HEK293 (cell line): ENCODE measurements around the gene GRIP1.

Experiments
- CTCF ChIA-PET: fragments of 350-600 bp; formaldehyde crosslinking; extraction: SDS; loops from one replicate; lab custom pipeline; 2021; ENCODE audit warnings: antibody characterized with exemption; lab: Yijun Ruan, JAX
- POLR2A ChIA-PET: fragments of 300-600 bp; formaldehyde crosslinking; extraction: SDS; loops from one replicate; lab custom pipeline; 2020; ENCODE audit warnings: antibody characterized with exemption, inconsistent platforms; lab: Yijun Ruan, JAX
- H3K27ac ChIP-seq: fragments of 200-500 bp; sonication (Bioruptor generic); 2 replicates; pipeline ENCODE4 v1.5.1; 2014; ENCODE audit warnings: low read depth, low read length, control low read depth, inconsistent platforms; ENCODE audit errors: extremely low read depth
- H3K36me3 ChIP-seq, 2 experiments: fragments of 200-500 bp in 1 of 2; sonication (Bioruptor generic) in 1 of 2; 1 replicate in 1 of 2; 2 replicates in 1 of 2; pipeline ENCODE4 v1.5.1; 2014 to 2017; ENCODE audit warnings: inconsistent platforms in 2 of 2, low read length in 2 of 2; ENCODE audit not compliant: control insufficient read depth in 2 of 2, insufficient read depth in 1 of 2
- H3K4me1 ChIP-seq: fragments of 200-500 bp; sonication (Bioruptor generic); 2 replicates; pipeline ENCODE4 v1.5.1; 2014; ENCODE audit warnings: mild to moderate bottlenecking, low read length, inconsistent platforms; ENCODE audit not compliant: control insufficient read depth, insufficient read depth
- H3K4me3 ChIP-seq: 2 replicates; pipeline ENCODE4 v1.5.1; 2011; ENCODE audit warnings: low read depth, mild to moderate bottlenecking, control low read depth, low read length, moderate library complexity
- H3K9me3 ChIP-seq: fragments of 200-500 bp; sonication (Bioruptor generic); 2 replicates; pipeline ENCODE4 v1.5.1; 2014; ENCODE audit warnings: low read depth, low read length, inconsistent platforms; ENCODE audit not compliant: control insufficient read depth, insufficient read depth
- GLIS1 ChIP-seq: fragments of 450-650 bp; formaldehyde crosslinking; IDR thresholded peaks from 2 replicates; pipeline ENCODE4 v1.5.1; 2016; ENCODE audit warnings: missing biosample characterization, missing genetic modification characterization
- INSM2 ChIP-seq: fragments of 450-650 bp; formaldehyde crosslinking; IDR thresholded peaks from 2 replicates; pipeline ENCODE4 v1.5.1; 2016; ENCODE audit warnings: missing biosample characterization, missing genetic modification characterization
- KLF7 ChIP-seq: fragments of 450-650 bp; formaldehyde crosslinking; IDR thresholded peaks from 2 replicates; pipeline ENCODE4 v1.5.1; 2016; ENCODE audit warnings: missing biosample characterization, missing genetic modification characterization, borderline replicate concordance
- KLF9 ChIP-seq: fragments of 450-650 bp; formaldehyde crosslinking; IDR thresholded peaks from 2 replicates; pipeline ENCODE4 v1.5.1; 2016; ENCODE audit warnings: missing biosample characterization, missing genetic modification characterization, low read depth
- MYNN ChIP-seq: fragments of 450-650 bp; formaldehyde crosslinking; IDR thresholded peaks from 2 replicates; pipeline ENCODE4 v1.5.1; 2016; ENCODE audit warnings: missing biosample characterization, missing genetic modification characterization, borderline replicate concordance
- PRDM4 ChIP-seq: fragments of 450-650 bp; formaldehyde crosslinking; IDR thresholded peaks from 2 replicates; pipeline ENCODE4 v1.5.1; 2017; ENCODE audit warnings: missing biosample characterization, missing genetic modification characterization
- SALL2 ChIP-seq: fragments of 450-650 bp; formaldehyde crosslinking; IDR thresholded peaks from 2 replicates; pipeline ENCODE4 v1.5.0; 2017; ENCODE audit warnings: missing biosample characterization, mild to moderate bottlenecking, missing genetic modification characterization, borderline replicate concordance
- SP7 ChIP-seq: fragments of 450-650 bp; formaldehyde crosslinking; IDR thresholded peaks from 2 replicates; pipeline ENCODE4 v1.5.1; 2016; ENCODE audit warnings: missing biosample characterization, missing genetic modification characterization
- ZBTB26 ChIP-seq: fragments of 450-650 bp; formaldehyde crosslinking; optimal IDR thresholded peaks from 2 replicates; pipeline ENCODE3; 2016; ENCODE audit warnings: missing biosample characterization, mild to moderate bottlenecking, missing genetic modification characterization
- ZBTB49 ChIP-seq: fragments of 450-650 bp; formaldehyde crosslinking; IDR thresholded peaks from 2 replicates; pipeline ENCODE4 v1.5.1; 2016; ENCODE audit warnings: missing biosample characterization, missing genetic modification characterization, low read depth
- ZNF112 ChIP-seq: fragments of 450-650 bp; formaldehyde crosslinking; IDR thresholded peaks from 2 replicates; pipeline ENCODE4 v1.5.0; 2017; ENCODE audit warnings: missing biosample characterization, missing genetic modification characterization
- ZNF121 ChIP-seq: fragments of 450-650 bp; formaldehyde crosslinking; IDR thresholded peaks from 2 replicates; pipeline ENCODE4 v1.5.1; 2016; ENCODE audit warnings: missing biosample characterization, missing genetic modification characterization
- ZNF146 ChIP-seq: fragments of 450-650 bp; formaldehyde crosslinking; IDR thresholded peaks from 2 replicates; pipeline ENCODE4 v1.5.1; 2016; ENCODE audit warnings: missing biosample characterization, missing genetic modification characterization
- ZNF155 ChIP-seq: fragments of 450-650 bp; formaldehyde crosslinking; IDR thresholded peaks from 2 replicates; pipeline ENCODE4 v1.5.1; 2016; ENCODE audit warnings: missing biosample characterization, missing genetic modification characterization
- ZNF16 ChIP-seq: fragments of 450-650 bp; formaldehyde crosslinking; IDR thresholded peaks from 2 replicates; pipeline ENCODE4 v1.5.1; 2016; ENCODE audit warnings: low read depth, missing biosample characterization, missing genetic modification characterization
- ZNF169 ChIP-seq: fragments of 450-650 bp; formaldehyde crosslinking; IDR thresholded peaks from 2 replicates; pipeline ENCODE4 v1.5.1; 2016; ENCODE audit warnings: missing biosample characterization, missing genetic modification characterization
- ZNF2 ChIP-seq: fragments of 450-650 bp; formaldehyde crosslinking; IDR thresholded peaks from 2 replicates; pipeline ENCODE4 v1.5.1; 2016; ENCODE audit warnings: missing biosample characterization, missing genetic modification characterization
- ZNF423 ChIP-seq: fragments of 450-650 bp; formaldehyde crosslinking; IDR thresholded peaks from 2 replicates; pipeline ENCODE4 v1.5.1; 2016; ENCODE audit warnings: missing biosample characterization, missing genetic modification characterization
- ZNF521 ChIP-seq: fragments of 450-650 bp; formaldehyde crosslinking; IDR thresholded peaks from 2 replicates; pipeline ENCODE4 v1.5.1; 2017; ENCODE audit warnings: missing biosample characterization, mild to moderate bottlenecking, missing genetic modification characterization
- ZNF549 ChIP-seq: fragments of 450-650 bp; IDR thresholded peaks from 2 replicates; pipeline ENCODE4 v1.5.1; 2018; ENCODE audit warnings: missing biosample characterization, missing genetic modification characterization, mild to moderate bottlenecking, inconsistent platforms, moderate library complexity
- ZNF76 ChIP-seq: fragments of 450-650 bp; formaldehyde crosslinking; IDR thresholded peaks from 2 replicates; pipeline ENCODE4; 2016; ENCODE audit warnings: low read depth, missing biosample characterization, missing genetic modification characterization, borderline replicate concordance
- ZSCAN4 ChIP-seq: fragments of 450-650 bp; formaldehyde crosslinking; IDR thresholded peaks from 2 replicates; pipeline ENCODE4 v1.5.1; 2017; ENCODE audit warnings: missing biosample characterization, missing genetic modification characterization

Gene GRIP1

GRCh38 chr12:66405395-66405794 is 273.5 kb downstream of the GRIP1 start:
- Histone ChIP-seq H3K27ac (no peak overlapping the region), H3K4me3 (no peak overlapping the region), H3K9me3 (no peaks in the 10 kb centered on the region), H3K4me1 (0 out of 2 replicates have a peak, but pooled peaks cover 3% of the 10 kb centered on the region), H3K36me3 (no peaks in the 10 kb centered on the region)
- ChIA-PET CTCF (no interaction called here), POLR2A (no interaction called here)
- TF ChIP-seq KLF9 = no peak
- TF ChIP-seq INSM2 (tag by site-specific recombination) = no peak
- TF ChIP-seq PRDM4 = no peak
- TF ChIP-seq MYNN = no peak
- no peak for TF ChIP-seq SP7 (tag by site-specific recombination)
- TF ChIP-seq KLF7 = no peak
- no peak for TF ChIP-seq ZNF2 (tag by site-specific recombination)

GRCh38 chr12:66403746-66404145 is 275.1 kb downstream of the GRIP1 start:
- TF ChIP-seq ZNF423 (tag by site-specific recombination) = no peak
- TF ChIP-seq GLIS1 = no peak
- no peak for TF ChIP-seq ZBTB26 (tag by site-specific recombination)
- no peak for TF ChIP-seq ZBTB49 (tag by site-specific recombination)
- no peak for TF ChIP-seq ZNF521 (tag by site-specific recombination)
- TF ChIP-seq SALL2 (tag by site-specific recombination) = no peak
- TF ChIP-seq ZNF549 (tag by site-specific recombination) = no peak
- TF ChIP-seq ZNF169 (tag by site-specific recombination) = no peak
- TF ChIP-seq ZNF112 (tag by site-specific recombination) = no peak
- no peak for TF ChIP-seq ZNF16 (tag by site-specific recombination)
- no peak for TF ChIP-seq ZNF121 (tag by site-specific recombination)
- TF ChIP-seq ZNF146 (tag by site-specific recombination) = no peak
- no peak for TF ChIP-seq ZSCAN4 (tag by site-specific recombination)
- no peak for TF ChIP-seq ZNF76
- TF ChIP-seq ZNF155 (tag by site-specific recombination) = no peak
- Histone ChIP-seq H3K4me1 (0 out of 2 replicates have a peak, but pooled peaks cover 3% of the 10 kb centered on the region), H3K4me3 (no peak overlapping the region), H3K9me3 (no peaks in the 10 kb centered on the region), H3K27ac (no peak overlapping the region), H3K36me3 (no peaks in the 10 kb centered on the region)
- CTCF ChIA-PET = no interaction called here
- POLR2A ChIA-PET = no interaction called here
